Germinal center (tissue), 1 donor: ENCODE results near the gene SLC26A8.
A peak's percentile ranks its signal among the peaks of the same experiment; 100 is the strongest.
"Not testable (repeated sequence)": the region's sequence is repeated elsewhere in the genome, so short reads cannot be mapped to it uniquely, and the experiment has no call there.

Source experiments
- DNase-seq: peaks from one replicate; pipeline ENCODE4 v3.0.0; 2012; ENCODE audit warnings: mixed read lengths, low spot score

SLC26A8 gene

DNA sequence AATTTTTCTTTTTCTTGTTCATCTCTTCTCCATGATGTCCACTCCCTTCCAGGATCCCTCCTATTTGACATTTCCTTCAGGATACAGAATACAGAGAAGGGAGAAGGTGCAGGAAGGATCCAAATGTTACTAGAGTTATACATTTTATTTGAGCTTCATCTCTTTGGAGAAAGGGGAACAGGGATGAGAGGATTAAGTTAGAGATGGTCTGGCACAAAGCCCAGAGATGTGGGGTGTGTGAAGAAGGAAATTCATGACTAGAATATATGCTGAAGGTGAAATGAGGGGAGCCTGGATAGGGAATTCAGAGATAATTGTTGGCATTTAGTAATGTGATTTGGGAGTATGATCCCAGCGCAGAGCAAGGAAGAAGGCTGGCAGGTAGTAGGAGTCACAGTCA, 81.1 kb downstream of the SLC26A8 start:
- no peak for DNase-seq

DNA sequence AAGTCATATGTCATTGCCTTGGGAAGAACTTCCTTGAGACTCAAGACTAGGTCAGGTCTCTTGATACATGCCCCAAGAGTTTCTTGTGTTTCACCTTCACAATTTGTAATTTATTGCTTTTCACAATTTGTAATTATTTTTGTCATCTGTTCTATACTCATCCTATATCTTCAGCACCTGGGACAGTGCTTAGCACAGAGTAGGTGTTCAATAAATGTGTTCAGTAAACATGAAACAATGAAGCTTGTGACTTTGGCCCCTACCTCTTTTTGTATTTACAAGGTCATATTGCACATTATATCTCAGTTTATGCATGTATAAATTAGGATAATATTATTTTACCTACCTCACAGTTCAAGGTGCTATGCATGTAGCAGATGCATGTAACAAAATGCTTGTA, 82.1 kb downstream of the SLC26A8 start:
- no peak for DNase-seq

DNA sequence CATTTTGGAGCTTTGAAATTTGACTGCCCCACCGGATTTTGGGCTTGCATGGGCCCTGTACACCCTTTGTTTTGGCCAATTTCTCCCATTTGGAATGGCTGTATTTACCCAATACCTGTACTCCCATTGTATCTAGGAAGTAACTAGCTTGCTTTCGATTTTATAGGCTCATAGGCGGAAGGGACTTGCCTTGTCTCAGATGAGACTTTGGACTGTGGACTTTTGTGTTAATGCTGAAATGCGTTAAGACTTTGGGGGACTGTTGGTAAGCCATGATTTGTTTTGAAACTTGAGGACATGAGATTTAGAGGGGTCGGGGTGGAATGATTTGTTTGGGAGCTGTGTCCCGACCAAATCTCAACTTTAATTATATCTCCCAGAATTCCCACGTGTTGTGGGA, 83.3 kb downstream of the SLC26A8 start:
- DNase-seq: not testable (repeated sequence)

DNA sequence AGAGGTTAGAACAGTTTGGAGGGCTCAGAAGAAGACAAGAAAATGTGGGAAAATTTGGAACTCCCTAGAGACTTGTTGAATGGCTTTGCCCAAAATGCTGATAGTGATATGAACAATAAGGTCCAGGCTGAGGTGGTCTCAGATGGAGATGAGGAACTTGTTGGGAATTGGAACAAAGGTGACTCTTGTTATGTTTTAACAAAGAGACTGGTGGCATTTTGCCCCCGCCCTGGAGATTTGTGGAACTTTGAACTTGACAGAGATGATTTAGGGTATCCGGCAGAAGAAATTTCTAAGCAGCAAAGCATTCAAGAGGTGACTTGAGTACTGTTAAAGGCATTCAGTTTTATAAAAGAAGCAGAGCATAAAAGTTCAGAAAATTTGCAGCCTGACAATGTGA, 84.4 kb downstream of the SLC26A8 start:
- not testable (repeated sequence) for DNase-seq

DNA sequence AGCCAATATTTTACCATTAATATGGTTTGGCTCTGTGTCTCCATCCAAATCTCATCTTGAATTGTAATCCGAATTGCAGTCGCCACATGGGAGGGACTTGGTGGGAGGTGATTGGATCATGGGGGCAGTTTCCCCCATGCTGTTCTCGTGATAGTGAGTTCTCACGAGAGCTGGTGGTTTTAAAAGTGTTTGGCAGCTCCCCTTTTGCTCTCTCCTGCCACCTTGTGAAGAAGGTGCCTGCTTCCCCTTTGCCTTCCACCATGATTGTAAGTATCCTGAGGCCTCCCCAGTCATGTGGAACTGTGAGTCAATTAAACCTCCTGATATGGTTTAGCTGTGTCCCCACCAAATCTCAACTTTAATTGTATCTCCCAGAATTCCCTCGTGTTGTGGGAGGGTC, 85.2 kb downstream of the SLC26A8 start:
- not testable (repeated sequence) for DNase-seq

DNA sequence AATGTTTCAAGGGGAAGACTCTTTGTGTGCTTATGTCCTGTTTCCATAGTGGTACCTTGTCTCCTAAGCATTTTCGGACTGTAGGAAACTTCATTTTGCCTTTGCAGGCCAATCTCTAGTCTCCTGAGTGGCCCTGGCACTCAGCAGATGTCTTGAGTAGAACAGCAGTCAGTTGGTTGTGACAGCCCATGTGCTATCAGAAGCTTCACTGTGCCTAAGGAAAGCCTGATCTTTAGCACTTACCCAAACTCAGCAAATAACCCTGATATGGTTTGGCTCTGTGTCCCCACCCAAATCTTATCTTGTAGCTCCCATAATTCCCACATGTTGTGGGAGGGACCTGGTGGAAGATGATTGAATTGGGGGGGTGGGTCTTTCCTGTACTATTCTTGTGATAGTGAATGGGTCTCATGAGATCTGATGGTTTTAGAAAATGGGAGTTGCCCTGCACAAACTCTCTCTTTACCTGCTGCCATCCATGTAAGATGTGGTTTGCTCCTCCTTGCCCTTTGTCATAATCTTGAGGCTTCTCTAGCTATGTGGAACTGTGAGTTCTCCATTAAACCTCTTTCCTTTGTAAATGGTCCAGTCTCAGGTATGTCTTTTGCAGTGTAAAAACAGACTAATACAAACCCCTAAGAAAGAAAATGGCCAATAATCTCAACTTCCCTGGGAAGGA, 87.6 kb downstream of the SLC26A8 start:
- DNase-seq: no peak

DNA sequence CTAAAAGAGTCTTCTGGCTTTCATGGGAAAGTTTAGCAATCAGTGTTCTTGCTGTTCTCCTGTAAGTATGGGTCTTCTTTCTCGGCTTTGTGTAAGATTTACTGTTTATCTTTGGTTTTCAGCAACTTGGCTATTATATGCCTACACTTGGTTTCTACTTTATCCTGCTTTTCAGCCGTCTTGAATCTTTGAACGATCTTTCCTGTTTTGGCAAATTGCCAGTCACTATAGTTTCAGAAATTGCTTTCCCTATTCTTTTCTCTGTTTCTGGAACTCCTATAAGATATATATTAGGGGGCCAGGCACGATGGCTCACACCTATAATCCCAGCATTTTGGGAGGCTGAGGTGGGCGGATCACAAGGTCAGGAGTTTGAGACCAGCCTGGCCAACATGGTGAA, 89.0 kb downstream of the SLC26A8 start:
- DNase-seq: no peak

DNA sequence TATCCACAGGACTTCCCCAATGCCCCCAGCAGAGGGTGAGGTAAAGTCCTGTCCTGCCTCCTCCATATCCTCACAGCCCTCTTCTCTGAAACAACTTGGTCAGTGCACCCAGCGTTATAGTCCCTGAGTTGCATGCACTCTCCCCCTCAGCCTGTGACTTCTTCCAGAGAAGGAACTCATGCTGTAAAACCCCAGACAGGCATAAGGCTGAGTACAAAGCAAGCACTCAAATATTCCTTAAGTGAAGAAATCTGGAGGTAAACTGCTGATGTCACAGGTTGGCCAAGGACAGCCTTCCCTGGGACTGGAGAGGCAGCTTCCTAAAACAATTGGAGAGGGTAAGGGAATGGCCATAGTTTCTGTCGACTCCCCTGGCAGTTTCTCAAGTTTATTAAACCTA, 90.6 kb downstream of the SLC26A8 start:
- DNase-seq: no peak

DNA sequence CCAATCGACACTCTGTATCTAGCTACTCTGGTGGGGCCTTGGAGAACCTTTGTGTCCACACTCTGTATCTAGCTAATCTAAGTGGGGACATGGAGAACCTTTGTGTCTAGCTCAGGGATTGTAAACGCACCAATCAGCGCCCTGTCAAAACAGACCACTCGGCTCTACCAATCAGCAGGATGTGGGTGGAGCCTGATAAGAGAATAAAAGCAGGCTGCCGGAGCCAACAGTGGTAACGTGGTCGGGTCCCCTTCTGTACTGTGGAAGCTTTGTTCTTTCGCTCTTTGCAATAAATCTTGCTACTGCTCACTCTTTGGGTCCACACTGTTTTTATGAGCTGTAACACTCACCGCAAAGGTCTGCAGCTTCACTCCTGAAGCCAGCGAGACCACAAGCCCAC, 92.6 kb downstream of the SLC26A8 start:
- DNase-seq: not testable (repeated sequence)

DNA sequence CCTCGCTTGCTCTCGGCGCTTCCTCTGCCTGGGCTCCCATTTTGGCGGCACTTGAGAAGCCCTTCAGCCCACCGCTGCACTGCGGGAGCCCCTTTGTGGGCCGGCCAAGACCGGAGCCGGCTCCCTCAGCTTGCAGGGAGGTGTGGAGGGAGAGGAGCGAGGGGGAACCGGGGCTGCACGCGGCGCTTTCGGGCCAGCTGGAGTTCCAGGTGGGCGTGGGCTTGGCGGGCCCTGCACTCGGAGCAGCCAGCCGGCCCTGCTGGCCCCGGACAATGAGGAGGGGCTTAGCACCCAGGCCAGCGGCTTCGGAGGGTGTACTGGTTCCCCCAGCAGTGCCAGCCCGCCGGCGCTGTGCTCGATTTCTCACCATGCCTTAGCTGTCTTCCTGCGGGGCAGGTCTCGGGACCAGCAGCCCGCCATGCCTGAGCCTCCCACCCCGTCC, 93.3 kb downstream of the SLC26A8 start:
- DNase-seq: no peak

DNA sequence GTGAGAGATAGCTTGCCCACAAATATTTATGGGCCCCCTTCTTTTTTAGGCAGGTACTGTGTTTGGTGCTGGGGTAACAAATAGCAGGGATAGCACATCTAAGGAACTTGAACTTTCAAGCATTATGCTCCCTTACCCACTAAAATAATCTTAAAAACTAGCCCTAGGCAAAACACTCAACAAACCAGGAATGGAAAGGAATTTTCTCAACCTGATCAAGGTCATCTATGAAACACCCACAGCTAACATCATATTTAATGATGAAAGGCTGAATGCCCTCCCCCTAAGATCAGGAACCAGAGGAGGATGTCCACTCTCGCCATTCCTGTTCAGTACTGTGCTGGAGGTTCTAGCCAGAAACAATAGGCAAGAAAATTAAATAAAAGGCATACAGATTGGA, 94.8 kb downstream of the SLC26A8 start:
- no peak for DNase-seq

DNA sequence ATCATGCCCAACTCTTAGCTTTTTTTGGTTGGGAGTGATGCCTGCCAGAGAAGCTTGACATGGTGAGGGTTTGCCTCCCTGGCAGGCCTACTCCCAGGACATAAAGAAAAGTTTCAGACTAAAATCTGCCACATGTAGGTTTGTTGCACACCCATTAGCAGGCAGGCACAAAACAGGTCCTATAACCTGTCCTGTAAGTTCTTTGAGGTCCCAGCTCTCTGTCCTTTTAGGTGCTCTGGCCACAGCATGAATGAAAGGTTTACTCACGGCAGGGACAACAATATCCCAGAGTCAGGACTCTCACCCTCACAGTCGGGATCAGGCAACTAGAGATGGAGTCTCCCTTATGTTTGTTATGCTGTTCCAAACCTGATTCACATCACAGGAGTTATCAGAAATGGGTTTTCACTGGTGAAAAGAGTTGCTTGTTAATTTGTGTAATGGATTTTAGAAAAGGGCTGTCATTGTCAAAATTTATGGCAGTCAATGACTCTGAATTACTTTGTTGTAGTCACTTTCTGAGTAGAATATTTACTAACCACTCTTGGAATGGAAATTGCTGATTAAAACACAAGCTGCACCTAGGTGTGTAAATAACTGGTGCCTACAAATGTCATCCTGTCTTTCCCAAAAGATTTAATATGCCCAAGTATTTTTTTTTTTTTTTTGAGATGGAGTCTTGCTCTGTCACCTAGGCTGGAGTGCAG, 97.8 kb downstream of the SLC26A8 start:
- no peak for DNase-seq

DNA sequence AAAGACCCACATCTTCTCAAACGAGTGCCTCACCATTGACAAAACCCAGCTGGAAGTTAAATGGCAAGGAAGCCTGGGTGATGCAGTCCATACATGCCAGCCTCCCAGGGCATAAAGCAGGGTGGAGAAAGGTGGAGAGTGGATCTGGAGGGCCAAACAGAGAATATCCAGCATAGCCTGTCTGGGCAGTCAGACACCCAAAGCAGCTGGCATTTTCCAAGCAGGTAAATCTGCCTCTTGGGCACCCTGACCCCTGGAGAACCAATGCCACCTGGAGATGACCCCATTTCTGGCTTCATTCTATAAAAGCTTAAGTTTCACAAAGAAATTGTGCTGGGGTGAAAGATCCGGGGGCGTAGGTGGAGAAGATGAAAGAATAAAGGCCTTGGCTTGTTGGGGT, 98.5 kb downstream of the SLC26A8 start:
- DNase-seq: no peak

DNA sequence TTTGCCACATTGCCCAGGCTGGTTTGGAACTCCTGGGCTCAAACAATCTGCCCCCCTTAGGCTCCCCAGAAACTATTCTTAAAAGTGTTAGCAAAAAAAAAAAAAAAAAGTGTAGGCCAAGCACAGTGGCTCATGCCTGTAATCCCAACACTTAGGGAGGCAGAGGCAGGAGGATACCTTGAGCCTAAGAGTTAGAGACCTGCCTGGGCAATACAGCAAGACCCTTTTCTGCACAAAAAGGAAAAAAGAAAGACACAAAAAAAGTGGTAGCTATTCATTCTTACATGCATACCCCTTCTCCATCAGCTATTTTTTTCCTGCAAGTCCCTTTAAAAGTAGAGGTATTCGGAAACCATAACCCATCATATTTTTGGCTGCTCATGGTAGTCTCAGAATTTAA, 100.3 kb downstream of the SLC26A8 start:
- no peak for DNase-seq

DNA sequence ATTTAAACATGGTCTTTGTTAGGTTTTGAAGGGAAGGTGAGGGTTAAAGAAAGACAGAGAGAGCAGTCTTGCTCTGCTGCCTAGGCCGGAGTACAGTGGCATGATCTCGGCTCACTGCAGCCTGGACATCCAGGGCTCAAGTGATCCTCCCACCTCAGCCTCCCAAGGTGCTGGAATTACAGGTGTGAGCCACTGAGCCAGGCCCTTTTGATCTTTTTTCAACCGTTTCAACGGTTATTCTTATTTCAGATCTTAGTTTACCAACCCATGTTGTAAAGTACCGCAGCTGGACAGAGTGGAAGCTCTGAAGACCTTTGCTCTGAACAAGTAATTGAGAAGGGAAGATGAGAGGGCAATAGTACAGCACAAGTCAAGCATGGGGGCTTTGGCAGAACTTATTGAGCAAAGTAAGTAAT, 102.3 kb downstream of the SLC26A8 start:
- no peak for DNase-seq

DNA sequence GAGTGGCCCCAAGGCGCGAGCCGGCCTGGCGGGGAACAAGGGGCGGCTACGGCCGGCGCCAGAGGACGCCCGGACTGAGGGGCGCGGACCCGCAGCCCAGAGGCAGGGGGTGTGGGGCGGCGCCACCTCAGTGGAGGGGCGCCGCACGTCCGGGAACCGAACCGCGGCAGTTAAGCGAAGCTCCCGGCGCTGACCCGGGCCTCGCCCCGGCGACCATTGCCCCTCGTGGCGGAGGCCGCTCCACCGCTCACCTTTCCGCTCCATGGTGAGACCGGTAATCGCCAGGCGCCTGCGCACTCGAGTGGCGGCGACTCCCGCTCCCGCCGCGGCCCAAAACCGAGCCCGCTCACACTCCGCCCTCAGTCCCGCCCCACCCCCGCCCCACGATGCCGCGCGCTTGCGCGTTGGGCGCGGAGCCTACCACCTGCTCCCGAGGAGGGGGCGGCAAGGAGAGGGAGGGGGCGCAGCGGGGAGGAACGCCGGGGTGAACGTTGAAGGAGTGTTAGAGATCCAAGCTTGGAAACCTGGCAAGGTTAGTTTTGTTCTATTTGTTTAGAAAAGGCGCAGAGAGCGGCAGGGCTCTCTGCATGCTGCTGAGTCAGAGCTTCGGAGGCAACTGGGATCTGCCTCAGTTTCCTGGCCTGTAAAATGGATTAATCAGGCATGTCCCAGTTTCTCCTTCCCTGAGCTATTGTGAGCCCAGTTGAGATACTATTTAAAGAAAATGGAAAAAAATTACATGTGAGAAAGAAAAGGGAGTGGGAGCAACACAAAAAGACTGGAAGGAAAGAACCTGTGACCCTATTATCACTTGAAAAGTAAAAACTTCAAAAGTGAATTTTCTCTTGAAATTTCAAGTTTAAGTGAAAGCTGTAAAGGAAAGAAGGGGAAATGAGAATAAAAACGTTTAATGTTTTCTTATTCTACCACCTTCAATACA, 103.4 kb downstream of the SLC26A8 start, which contains the start of gene SRPK1:
Gene SRPK1 (minus strand): TSS at position 306 of the 940 bp plus-strand sequence. CDS start 42 bp downstream, at position 264.
- peak; percentile 94 for DNase-seq

DNA sequence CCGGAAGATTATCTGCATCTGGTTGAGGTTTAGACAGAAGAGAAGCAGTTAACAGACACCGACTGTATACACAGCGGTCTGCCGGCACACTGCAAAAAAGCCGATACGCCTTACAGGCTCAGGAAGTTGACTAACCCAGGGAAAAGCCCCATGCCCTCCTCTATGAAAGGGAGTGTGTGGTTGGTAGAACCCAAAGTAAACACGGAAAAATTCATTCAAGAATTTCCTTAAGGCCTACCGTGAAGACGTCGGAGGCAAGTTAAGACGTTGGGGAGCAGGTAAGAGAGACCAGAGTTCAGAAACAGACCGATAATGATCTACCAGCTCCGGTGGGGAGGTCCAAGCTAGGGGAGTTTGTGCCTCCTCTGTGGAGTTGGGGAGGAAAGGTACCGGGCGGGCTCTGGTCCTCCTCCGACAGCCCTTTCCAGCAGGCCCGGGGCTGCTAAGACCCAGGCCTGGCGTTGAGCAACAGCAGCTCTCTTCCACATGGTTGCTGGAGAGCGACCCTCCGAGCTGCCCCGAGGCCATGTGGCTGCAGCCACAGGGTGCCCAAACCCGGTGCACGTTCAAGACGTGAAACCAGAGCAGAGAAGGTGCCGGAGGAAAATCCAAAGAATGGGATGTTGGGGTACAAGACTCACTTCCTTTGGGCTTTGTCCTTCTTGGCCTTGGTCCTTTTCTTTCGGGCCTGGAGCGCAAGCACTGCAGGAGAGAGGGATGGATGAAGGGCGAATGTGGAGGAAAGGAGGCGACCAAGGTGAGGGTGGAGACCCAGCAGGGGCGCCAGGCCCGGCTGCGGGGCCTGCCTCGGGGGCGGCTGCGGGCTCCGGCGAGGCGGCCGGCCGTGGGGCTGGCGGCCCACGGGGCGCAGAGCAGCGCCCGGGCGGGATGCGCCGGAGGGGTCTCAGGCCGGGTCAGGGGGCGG, 104.4 kb downstream of the SLC26A8 start:
- DNase-seq: peak; percentile 40

DNA sequence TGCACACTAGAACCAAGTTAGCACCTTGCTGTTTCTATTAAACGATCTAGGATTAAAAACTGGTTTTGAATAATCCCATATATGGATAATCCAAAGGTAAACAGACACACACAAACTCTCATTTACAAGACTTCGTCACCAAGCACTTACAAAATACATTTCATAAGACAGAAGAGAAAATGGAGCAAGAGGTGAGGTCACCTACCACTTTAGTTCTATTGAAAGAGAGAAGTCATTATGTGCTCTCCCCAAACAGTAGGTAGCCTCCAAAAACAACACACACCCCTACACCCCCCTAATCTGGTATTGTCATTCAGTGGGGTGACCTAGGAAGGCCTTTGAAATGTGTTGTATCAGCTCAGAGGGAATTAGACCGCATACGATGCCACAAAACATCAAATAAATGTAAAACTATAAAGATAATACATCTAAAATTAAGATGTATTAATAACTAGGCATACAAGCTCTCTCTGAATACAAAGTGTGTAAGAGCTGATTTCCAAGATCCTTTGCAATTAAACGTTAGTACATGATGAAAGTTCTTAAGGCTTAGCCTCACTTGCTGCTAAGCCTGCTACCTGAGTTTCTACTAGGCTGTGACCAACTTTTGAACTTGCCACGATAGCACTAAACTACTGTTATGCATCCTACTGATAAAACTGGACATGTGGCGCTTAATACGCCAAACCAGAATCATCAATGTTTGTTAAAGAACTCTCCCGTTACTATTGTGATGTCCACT, 105.2 kb downstream of the SLC26A8 start:
- DNase-seq: no peak

DNA sequence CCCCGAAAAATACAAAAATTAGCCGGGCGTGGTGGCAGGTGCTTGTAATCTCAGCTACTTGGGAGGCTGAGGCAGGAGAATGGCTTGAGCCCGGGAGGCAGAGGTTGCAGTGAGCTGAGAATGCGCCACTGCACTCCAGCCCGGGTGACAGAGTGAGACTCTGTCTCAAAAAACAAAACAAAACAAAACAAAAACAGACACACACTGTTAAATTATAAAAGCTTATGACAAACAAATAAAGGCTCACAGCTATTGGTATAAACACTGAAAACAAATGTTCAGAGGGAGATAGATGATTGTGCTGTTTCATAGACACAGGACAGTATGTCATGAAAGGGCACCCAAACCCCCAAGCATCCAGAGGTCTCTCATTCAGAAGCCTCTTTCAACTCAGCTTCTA, 107.5 kb downstream of the SLC26A8 start:
- DNase-seq: not testable (repeated sequence)

DNA sequence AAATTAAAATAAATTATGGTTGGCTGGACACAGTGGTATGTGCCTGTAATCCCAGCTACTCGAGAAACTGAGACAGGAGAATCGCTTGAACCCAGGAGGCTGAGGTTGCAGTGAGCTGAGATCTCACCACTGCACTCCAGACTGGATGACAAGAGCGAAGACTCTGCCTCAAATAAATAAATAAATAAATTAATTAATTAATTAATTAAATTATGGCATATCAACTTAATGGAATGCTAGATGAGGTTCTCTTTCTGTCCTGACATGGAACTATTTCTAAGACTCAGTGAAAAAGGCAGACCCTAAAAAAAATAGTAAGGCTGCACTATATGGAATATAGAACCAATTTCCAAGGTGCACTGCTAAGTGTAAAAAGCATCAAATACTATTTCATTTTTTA, 108.4 kb downstream of the SLC26A8 start:
- DNase-seq: no peak

DNA sequence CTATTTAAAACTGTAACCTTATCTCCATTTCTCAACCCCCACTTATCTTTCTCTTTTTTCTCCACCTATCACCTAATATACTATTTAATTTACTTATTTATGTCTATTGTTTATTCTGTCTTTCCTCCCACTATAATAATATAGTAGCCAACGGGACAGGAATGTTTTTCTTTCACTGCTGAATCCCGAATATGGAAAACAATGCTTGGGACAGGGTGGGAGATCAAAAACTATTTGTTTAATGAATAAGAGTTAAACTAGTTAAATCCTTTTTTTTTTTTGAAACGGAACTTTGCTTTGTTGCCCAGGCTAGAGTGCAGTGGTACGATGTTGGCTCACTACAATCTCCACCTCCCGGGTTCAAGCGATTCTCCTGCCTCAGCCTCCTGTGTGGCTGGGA, 109.9 kb downstream of the SLC26A8 start:
- no peak for DNase-seq
